BJ (cell line): Measurements from ENCODE around the gene CLEC1A. TPM values are rescaled to one million over a fixed set of nuclear protein-coding genes. Genes with fewer than 3 reads are reported as not detected.

Source experiments
- CTCF ChIA-PET: fragments of 350-600 bp; formaldehyde crosslinking; extraction: SDS; loops from one replicate; lab custom pipeline; 2021; ENCODE audit warnings: antibody characterized with exemption, inconsistent platforms; lab: Yijun Ruan, JAX
- POLR2A ChIA-PET: fragments of 300-600 bp; sonication (Branson Sonifier 250); formaldehyde crosslinking; extraction: SDS; loops from one replicate; lab custom pipeline; 2021; ENCODE audit warnings: antibody characterized with exemption; lab: Charles Lee
- DNase-seq: peaks from one replicate; pipeline ENCODE4 v3.0.0-alpha.2; 2011; ENCODE audit warnings: low read depth
- H3K27me3 ChIP-seq: 2 replicates; pipeline ENCODE4 v1.6.0; 2011; ENCODE audit warnings: low read length; ENCODE audit not compliant: control insufficient read depth, insufficient read depth
- H3K36me3 ChIP-seq: 2 replicates; pipeline ENCODE4 v1.5.1; 2011; ENCODE audit warnings: low read length; ENCODE audit not compliant: control insufficient read depth, insufficient read depth
- H3K4me3 ChIP-seq: 2 replicates; pipeline ENCODE4 v1.5.1; 2011; ENCODE audit warnings: low read depth, mild to moderate bottlenecking, control low read depth, low read length
- CTCF ChIP-seq: IDR thresholded peaks from 2 replicates; pipeline ENCODE4 v1.5.1; 2011; ENCODE audit warnings: low read depth, mild to moderate bottlenecking, control low read depth, inconsistent platforms, low read length, moderate library complexity; ENCODE audit not compliant: insufficient read depth
- polyA plus RNA-seq: library from polyadenylated mRNA; depleted of rRNA; stranded (reverse); fragments of >200 nt; gene quantifications from 2 replicates; pipeline ENCODE4 v1.2.3, GENCODE V29; 2011

Gene CLEC1A
- polyA plus RNA-seq, 1 experiment = 0.80 TPM

- DNase-seq = no peak
- Histone ChIP-seq H3K27me3 (no peaks in the 10 kb centered on the region), H3K4me3 (no peak overlapping the region), H3K36me3 (no peaks in the 10 kb centered on the region)
- ChIA-PET CTCF (no interaction called here), POLR2A (interaction anchor here (0.7 kb wide), 1 partner anchor 100 kb away, joined by 9 read pairs; no protein-coding TSS in a partner anchor)
- no peak for TF ChIP-seq CTCF
These were observed 14.1 kb downstream of the CLEC1A start for GRCh38 chr12:10084733-10085132.

- CTCF ChIA-PET = no interaction called here
- POLR2A ChIA-PET = no interaction called here
These were observed 16.5 kb downstream of the CLEC1A start for GRCh38 chr12:10082117-10082874.

DNA sequence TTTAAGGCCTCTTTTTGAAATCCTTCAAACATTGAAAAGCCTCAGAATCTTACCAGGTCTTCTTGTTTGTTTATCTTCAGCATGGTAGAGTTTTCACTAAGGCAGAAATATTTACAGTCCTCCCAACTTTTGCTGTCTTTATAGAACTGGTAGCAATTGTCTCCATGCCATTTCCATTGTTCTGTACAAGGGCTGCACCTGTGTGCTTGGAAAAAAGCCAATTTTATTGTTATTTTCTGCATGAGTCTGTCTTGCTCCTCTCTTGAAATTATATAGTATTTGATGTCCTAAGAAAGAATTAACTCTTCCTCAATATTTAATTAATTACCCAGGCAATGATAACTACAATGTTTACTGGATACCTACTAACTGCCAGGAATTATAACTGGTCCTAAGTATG lies 23.3 kb downstream of the CLEC1A start:
- Histone ChIP-seq H3K27me3 (no peaks in the 10 kb centered on the region), H3K36me3 (no peaks in the 10 kb centered on the region), H3K4me3 (no peak overlapping the region)
- ChIA-PET POLR2A (no interaction called here), CTCF (no interaction called here)
- TF ChIP-seq CTCF = no peak
- no peak for DNase-seq

More at GRCh38 chr12:10082117-10082874, 16.5 kb downstream of the CLEC1A start:
- no peak for DNase-seq
- Histone ChIP-seq H3K27me3 (no peaks in the 10 kb centered on the region), H3K36me3 (no peaks in the 10 kb centered on the region), H3K4me3 (no peak overlapping the region)
- TF ChIP-seq CTCF = no peak

DNA sequence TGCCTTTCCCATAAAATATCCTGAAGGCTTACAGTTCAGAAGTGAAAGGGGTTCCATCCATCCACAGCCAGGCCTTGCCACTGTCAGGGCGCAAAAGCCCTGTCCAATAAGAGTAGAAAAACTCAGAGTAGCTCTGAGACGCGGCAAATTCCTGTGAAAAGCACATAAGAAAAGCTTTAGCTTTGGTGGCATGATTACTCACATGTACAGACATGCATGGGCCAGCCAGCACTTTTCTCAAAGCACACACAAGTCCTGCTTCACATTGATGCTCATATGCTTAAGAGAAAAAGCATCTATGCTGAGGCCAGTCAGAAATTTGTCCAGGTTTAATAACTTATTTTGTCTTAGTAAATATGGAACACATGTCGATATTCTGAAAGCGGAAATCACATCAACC lies 25.5 kb downstream of the CLEC1A start:
- no peak for TF ChIP-seq CTCF
- no peak for DNase-seq
- H3K4me3 ChIP-seq = no peak overlapping the region
- POLR2A ChIA-PET = no interaction called here
- CTCF ChIA-PET = no interaction called here
- H3K36me3 ChIP-seq = no peaks in the 10 kb centered on the region
- H3K27me3 ChIP-seq = no peaks in the 10 kb centered on the region

GRCh38 chr12:10072131-10072530 lies 26.7 kb downstream of the CLEC1A start:
- no peak for TF ChIP-seq CTCF
- Histone ChIP-seq H3K4me3 (no peak overlapping the region), H3K27me3 (no peaks in the 10 kb centered on the region), H3K36me3 (no peaks in the 10 kb centered on the region)
- ChIA-PET CTCF (no interaction called here), POLR2A (no interaction called here)
- DNase-seq = no peak
